Right lobe of liver (tissue), 4 donors: ENCODE results near the gene PHC3.

Experiments used
- CTCF ChIP-seq, 4 donors: fragments of 200-600 bp in 3 of 4; fragments of 450-650 bp in 1 of 4; IDR thresholded peaks; one replicate each; pipeline versions ENCODE4 v1.5.1 to v1.8.0; 2016 to 2022; ENCODE audit warnings: antibody characterized with exemption in 4 of 4, mild to moderate bottlenecking in 2 of 4
- POLR2A ChIP-seq: fragments of 450-650 bp; IDR thresholded peaks from one replicate; pipeline ENCODE4 v1.6.1; 2017; ENCODE audit warnings: antibody characterized with exemption, mild to moderate bottlenecking
- donor health status: DM: no; HTN: no; CAD: no.
- donor health status: DM: no; HTN: no; CAD: no.
- donor health status: DM: no; HTN: yes; CAD: no.

GRCh38 chr3:170079536-170080165 is 101.9 kb downstream of the PHC3 start:
- TF ChIP-seq POLR2A (no peak), CTCF (IDR thresholded peaks at IDR 0.05) (no peak)
